PC-3 (cell line): ENCODE data around the gene ZNF74.

ENCODE experiments used
- EZH2phosphoT487 ChIP-seq: fragments of 300-600 bp; sonication (generic); IDR thresholded peaks from 2 replicates; pipeline ENCODE4 v1.6.1; 2018; ENCODE audit warnings: mild to moderate bottlenecking, antibody characterized with exemption, low read length, borderline replicate concordance
- TF ChIP-seq, protein P1 (sequence below): fragments of 300-600 bp; sonication (generic); conservative IDR thresholded peaks from 2 replicates; pipeline ENCODE4 v1.5.1; 2017; ENCODE audit warnings: antibody characterized with exemption, low read depth, mild to moderate bottlenecking, low read length

DNA sequence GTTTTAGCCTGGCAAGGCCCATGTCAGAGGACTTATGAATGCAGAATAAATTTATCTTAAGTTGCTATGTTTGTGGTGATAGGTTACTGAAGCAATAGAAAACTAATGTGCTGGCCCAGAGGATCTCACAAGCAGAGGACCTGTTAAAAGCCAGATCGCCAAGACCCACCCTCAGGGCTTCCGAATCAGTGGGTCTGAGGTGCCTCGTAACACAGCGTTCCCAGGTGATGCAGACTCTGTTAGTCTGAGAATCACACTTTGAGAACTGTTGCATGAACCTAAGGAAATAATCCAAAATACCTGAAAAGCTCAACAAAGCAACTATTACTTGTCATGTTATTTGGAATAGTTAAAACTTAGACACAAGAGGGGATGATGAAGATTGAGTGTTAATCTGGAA is 50.4 kb downstream of the ZNF74 start:
- TF ChIP-seq, protein P1, sequence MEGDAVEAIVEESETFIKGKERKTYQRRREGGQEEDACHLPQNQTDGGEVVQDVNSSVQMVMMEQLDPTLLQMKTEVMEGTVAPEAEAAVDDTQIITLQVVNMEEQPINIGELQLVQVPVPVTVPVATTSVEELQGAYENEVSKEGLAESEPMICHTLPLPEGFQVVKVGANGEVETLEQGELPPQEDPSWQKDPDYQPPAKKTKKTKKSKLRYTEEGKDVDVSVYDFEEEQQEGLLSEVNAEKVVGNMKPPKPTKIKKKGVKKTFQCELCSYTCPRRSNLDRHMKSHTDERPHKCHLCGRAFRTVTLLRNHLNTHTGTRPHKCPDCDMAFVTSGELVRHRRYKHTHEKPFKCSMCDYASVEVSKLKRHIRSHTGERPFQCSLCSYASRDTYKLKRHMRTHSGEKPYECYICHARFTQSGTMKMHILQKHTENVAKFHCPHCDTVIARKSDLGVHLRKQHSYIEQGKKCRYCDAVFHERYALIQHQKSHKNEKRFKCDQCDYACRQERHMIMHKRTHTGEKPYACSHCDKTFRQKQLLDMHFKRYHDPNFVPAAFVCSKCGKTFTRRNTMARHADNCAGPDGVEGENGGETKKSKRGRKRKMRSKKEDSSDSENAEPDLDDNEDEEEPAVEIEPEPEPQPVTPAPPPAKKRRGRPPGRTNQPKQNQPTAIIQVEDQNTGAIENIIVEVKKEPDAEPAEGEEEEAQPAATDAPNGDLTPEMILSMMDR, result no peak
- no peak for TF ChIP-seq EZH2phosphoT487
